MM.1S (cell line): Measurements from ENCODE around the gene TTC34.

Experiments
- CTCF ChIP-seq: fragments of 300-600 bp; sonication (generic); IDR thresholded peaks from 2 replicates; pipeline ENCODE4 v1.5.1; 2016; ENCODE audit warnings: antibody characterized with exemption, low read length, mixed read lengths
- EZH2 ChIP-seq: fragments of 300-600 bp; sonication (generic); optimal IDR thresholded peaks from 2 replicates; pipeline ENCODE3; 2017; ENCODE audit warnings: low read depth, mild to moderate bottlenecking, antibody characterized with exemption, low read length, mixed read lengths

- TF ChIP-seq CTCF (no peak), EZH2 (no peak)
Measured at GRCh38 chr1:2629627-2630497, 171.6 kb downstream of the TTC34 start.
